Uterus (tissue), 4 donors: ENCODE data around the gene SIRT2. TPM values are rescaled to one million over a fixed set of nuclear protein-coding genes. Genes with fewer than 3 reads are reported as not detected.

Experiments
- DNase-seq, 2 donors: peaks; one replicate each; pipeline ENCODE4 v3.0.0-alpha.2; 2019 to 2020
- H3K27ac ChIP-seq, 2 donors: fragments of 200-600 bp; sonication (generic); 1 replicate in 1 of 2; 2 replicates in 1 of 2; pipeline ENCODE4 v1.5.1; 2016 to 2018
- H3K27me3 ChIP-seq, 2 donors: fragments of 200-600 bp; sonication (generic); one replicate each; pipeline ENCODE4 v1.5.1; 2018 to 2019; ENCODE audit warnings: control low read depth in 1 of 2
- H3K36me3 ChIP-seq, 2 donors: fragments of 200-600 bp; sonication (generic); one replicate each; pipeline ENCODE4 v1.5.1; 2019; ENCODE audit warnings: control low read depth in 1 of 2
- H3K4me1 ChIP-seq, 2 donors: fragments of 200-600 bp; sonication (generic); one replicate each; pipeline ENCODE4 v1.5.1; 2018 to 2019; ENCODE audit warnings: control low read depth in 1 of 2
- H3K4me3 ChIP-seq, 2 donors: fragments of 200-600 bp; sonication (generic); 1 replicate in 1 of 2; 2 replicates in 1 of 2; pipeline ENCODE4 v1.5.1; 2018 to 2019; ENCODE audit warnings: mild to moderate bottlenecking in 1 of 2
- H3K9me3 ChIP-seq, 2 donors: fragments of 200-600 bp; sonication (generic); one replicate each; pipeline ENCODE4 v1.5.1; 2019; ENCODE audit warnings: control low read depth in 1 of 2
- POLR2A ChIP-seq, 2 donors: fragments of 450-650 bp; IDR thresholded peaks; one replicate each; pipeline ENCODE4 v1.6.1; 2016; ENCODE audit warnings: antibody characterized with exemption in 2 of 2, mild to moderate bottlenecking in 1 of 2, moderate library complexity in 1 of 2
- intact Hi-C: fragments of 100-400 bp; cut with DNase I; formaldehyde crosslinking; loops from one replicate; pipeline ENCODE4 v1.15.1; 2023; ENCODE audit warnings: low total_unique reads
- total RNA-seq, 4 donors: library from RNA; depleted of rRNA in 3 of 4; stranded (reverse); fragments of >200 nt in 3 of 4; gene quantifications; one replicate each; pipeline versions ENCODE4 v1.1.0 to v1.2.4, GENCODE V29; 2014 to 2023
- TF ChIP-seq, protein P1 (sequence below), 4 experiments: fragments of 200-600 bp in 2 of 4; fragments of 450-650 bp in 2 of 4; sonication (generic) in 2 of 4; IDR thresholded peaks; one replicate each; pipeline ENCODE4 v1.5.1; 2016 to 2019; ENCODE audit warnings: antibody characterized with exemption in 4 of 4, mild to moderate bottlenecking in 2 of 4, moderate library complexity in 1 of 4
- donor health status: DM: yes; HTN: yes; CAD: no.

Gene SIRT2
- total RNA-seq, 4 donors from 2014 or later = 46.0 to 171 (median 80.2) TPM

DNA sequence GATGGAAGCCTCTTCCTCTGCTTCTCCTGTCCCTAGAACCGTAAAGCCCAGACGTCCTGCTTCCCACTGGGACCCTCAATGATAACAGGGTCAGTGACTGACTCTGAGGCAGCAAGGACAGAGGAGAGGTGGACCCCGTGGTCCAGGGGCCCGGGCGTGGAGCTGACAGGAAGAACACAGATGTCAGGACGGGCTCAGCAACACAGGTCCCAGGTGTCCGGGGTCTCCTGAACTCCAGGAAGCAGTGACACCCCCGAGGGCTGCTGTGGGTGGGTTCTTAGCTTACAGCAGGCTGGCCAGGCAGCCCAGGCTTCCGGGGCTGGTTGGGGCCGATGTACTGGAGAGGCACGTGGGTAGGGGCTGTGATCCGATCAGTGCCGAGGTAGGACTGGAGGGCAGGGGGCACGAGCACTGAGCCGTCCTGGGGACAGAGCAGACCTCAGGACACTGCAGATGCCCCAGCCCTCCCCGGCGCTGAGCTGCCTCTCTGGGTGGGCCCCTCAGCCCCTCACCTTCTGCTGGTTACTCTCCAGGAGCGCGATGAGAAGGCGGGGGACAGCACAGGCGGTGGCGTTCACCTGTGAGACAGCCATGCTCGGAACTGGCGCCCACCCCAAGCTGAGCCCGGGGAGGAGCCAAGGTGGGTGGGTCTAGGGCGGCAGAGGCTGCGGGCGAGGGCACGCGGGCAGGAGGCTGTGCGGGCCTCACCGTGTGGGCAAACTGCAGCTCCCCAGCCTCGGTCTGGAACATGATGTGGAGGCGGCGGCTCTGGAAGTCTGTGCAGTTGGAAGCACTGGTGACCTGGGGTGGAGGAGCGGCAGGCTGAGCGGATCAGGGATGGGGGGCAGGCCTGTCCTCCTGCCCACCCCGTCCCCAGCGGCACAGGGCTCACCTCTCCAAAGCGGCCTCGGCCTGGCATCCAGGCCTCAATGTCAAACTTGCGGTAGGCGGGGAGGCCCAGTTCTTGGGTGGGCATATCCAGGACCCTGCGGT lies 16.2 kb upstream of the SIRT2 start:
- Histone ChIP-seq H3K27me3 (peaks cover 0 to 11% of the 10 kb centered on the region in 2 donors), H3K36me3 (no peaks in the 10 kb centered on the region), H3K4me1 (no peaks in the 10 kb centered on the region), H3K27ac (no peak overlapping the region), H3K4me3 (no peak overlapping the region), H3K9me3 (no peaks in the 10 kb centered on the region)
- no peak for TF ChIP-seq POLR2A (IDR thresholded peaks at IDR 0.05)
- TF ChIP-seq, protein P1, sequence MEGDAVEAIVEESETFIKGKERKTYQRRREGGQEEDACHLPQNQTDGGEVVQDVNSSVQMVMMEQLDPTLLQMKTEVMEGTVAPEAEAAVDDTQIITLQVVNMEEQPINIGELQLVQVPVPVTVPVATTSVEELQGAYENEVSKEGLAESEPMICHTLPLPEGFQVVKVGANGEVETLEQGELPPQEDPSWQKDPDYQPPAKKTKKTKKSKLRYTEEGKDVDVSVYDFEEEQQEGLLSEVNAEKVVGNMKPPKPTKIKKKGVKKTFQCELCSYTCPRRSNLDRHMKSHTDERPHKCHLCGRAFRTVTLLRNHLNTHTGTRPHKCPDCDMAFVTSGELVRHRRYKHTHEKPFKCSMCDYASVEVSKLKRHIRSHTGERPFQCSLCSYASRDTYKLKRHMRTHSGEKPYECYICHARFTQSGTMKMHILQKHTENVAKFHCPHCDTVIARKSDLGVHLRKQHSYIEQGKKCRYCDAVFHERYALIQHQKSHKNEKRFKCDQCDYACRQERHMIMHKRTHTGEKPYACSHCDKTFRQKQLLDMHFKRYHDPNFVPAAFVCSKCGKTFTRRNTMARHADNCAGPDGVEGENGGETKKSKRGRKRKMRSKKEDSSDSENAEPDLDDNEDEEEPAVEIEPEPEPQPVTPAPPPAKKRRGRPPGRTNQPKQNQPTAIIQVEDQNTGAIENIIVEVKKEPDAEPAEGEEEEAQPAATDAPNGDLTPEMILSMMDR (IDR thresholded peaks at IDR 0.05) = no peak
- DNase-seq = no peak
- intact Hi-C loops = no loop called here

DNA sequence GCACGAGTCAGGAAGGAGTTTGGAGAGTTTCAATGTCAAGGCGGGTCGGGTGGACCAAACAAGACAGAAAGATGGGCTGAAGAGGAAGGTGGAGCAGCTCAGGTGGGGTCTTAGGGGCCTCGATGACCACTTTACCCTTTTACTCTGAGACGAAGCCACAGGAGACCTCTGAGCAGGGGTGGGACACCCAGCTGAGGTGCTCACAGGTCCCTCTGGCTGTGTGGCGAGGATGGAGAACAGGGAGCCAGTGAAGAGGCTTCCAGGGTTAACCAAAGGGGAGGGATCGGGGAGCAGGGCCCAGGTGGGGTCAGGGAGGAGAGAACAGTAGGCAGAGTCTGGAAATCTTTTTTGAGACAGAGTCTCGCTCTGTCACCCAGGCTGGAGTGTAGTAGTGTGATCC lies 14.5 kb upstream of the SIRT2 start:
- Histone ChIP-seq H3K9me3 (no peaks in the 10 kb centered on the region), H3K4me1 (no peaks in the 10 kb centered on the region), H3K27me3 (peaks cover 0 to 11% of the 10 kb centered on the region in 2 donors), H3K27ac (no peak overlapping the region), H3K4me3 (no peak overlapping the region), H3K36me3 (no peaks in the 10 kb centered on the region)
- TF ChIP-seq POLR2A (IDR thresholded peaks at IDR 0.05) = no peak
- TF ChIP-seq, protein P1 (IDR thresholded peaks at IDR 0.05) = no peak
- DNase-seq = no peak
- intact Hi-C loops = no loop called here

DNA sequence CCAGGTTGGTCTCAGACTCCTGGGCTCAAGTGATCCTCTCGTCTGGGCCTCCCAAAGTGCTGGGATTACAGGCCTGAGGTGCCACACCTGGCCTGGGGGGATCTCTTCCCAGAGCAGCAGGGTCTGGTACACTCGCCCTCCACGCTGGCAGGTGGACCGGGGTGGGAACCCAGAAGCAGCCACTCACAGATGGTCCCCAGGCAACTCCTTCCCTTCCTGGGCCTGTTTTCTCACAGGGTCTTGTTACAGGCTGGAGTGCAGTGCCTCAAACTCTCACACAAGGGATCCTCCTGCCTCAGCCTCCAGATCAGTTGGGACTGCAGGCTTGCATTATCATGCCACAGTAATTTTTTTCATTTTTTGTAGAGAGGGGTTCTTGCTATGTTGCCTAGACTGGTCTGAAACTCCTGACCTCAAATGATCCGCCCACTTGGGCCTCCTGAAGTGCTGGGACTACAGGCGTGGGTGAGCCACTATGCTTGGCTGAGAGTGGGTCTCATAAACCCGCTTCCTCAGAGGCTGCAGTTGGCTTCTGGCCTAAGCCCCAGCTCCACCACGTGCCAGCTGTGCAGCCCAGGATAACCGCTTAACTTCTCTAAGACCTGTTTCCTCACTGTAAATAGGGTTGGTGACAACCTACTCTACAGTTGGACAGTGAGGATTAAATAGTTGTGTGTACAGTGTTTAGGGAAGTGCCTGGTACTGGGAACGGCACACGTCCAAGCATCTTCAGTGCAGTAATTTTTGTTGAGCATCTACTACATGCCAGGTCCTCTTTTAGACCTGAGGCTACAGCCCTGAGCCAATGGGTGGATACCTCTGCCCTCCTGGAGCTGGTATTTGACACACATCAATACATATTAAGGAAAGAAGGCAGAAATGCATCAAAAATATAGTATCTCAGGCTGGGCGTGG lies 13.4 kb upstream of the SIRT2 start:
- H3K27ac ChIP-seq = no peak overlapping the region
- intact Hi-C loops = no loop called here
- TF ChIP-seq, protein P1 (IDR thresholded peaks at IDR 0.05) = no peak
- no peaks in the 10 kb centered on the region for H3K4me1 ChIP-seq
- no peak for DNase-seq
- H3K27me3 ChIP-seq = peaks cover 0 to 11% of the 10 kb centered on the region in 2 donors
- no peak overlapping the region for H3K4me3 ChIP-seq
- H3K9me3 ChIP-seq = no peaks in the 10 kb centered on the region
- H3K36me3 ChIP-seq = no peaks in the 10 kb centered on the region

DNA sequence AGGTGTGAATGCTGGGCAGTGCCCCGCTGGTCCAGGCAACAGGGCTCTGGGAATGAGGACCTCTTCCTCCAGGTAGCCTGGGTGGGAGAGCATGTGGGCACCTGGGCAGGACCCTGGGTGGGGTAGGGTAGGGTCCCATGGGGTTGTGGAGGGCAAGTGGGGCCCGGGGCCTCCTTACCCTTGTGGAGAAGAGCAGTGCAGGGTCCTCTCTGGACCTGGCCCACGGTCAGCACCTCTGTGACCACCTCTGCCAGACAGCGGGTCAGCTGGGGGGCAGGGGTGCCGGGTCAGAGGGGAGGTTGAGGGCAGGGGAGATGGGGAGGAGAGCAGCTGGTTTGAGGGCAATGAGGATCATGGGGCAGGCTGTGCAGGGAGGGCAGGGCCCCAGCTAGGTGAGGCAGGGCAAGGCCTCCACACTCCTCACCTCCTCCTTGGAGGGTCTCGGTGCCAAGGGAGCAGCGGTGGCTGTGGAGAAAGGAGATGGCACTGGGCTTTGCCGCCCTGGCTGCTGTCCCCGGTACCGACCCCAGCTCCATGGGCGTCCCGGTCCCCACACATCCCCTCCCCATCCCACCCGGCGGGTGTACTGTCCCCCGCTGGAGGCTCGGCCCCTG lies 12.1 kb upstream of the SIRT2 start:
- H3K9me3 ChIP-seq = no peaks in the 10 kb centered on the region
- intact Hi-C loops = no loop called here

More for the DNA sequence above, 12.1 kb upstream of the SIRT2 start:
- Histone ChIP-seq H3K4me3 (no peak overlapping the region), H3K4me1 (no peaks in the 10 kb centered on the region), H3K27me3 (peaks cover 0 to 11% of the 10 kb centered on the region in 2 donors), H3K27ac (no peak overlapping the region), H3K36me3 (no peaks in the 10 kb centered on the region)
- no peak for DNase-seq
- no peak for TF ChIP-seq POLR2A (IDR thresholded peaks at IDR 0.05)
- TF ChIP-seq, protein P1 (IDR thresholded peaks at IDR 0.05) = no peak
